HG02938 (cell line): ENCODE measurements around the gene LTB4R.

Source experiments
- ATAC-seq: cut with Tn5 transposase; IDR thresholded peaks from one replicate; pipeline ENCODE4 v1.9.1; 2021; ENCODE audit warnings: mild to moderate bottlenecking, moderate library complexity; ENCODE audit not compliant: unreplicated experiment

LTB4R gene

DNA sequence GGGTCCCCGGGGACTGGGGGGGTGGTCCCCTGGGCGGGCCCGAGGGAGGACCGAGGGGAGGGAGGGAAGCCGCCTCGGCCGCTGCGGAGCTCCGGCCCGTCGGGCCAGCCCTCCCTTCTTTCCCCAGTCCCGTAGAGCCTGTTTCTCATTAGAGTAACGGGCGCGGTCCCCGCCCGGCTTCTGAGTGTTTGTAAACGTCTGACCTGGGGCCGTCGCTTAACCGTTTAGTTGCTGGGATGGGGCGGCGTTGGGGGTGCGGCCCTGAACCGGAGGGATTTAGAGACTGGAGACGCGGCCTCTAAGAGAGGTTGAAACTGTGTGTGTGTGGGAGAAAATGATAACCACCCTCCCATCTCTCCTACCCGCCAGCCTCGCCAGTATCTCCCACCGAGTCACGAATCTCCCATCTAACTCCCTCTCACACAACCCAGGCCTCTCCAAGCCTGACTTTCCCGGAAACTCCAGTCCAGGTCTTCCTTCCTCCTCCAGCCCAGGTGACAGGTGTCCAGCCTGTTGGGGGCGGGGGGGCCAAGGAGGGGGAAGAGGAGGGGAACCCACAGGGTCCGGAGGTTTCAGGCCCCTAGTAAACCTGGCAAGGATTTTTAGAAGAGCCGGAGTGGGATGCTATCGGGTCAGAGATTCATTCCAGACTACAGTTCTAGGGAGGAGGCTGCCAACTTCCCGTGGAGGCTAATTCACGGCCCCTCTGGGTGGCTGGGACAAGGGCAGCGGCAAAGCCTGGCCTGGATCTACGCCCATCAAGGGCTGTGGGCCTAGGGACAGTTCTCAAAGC, 55.6 kb downstream of the LTB4R start:
- peak; percentile 46 for ATAC-seq
